HG03442 (cell line): Measurements from ENCODE around the gene PDE5A.
A peak's percentile ranks its signal among the peaks of the same experiment; 100 is the strongest.
"Not testable (repeated sequence)": the region's sequence is repeated elsewhere in the genome, so short reads cannot be mapped to it uniquely, and the experiment has no call there.

Experiments
- ATAC-seq: cut with Tn5 transposase; IDR thresholded peaks from one replicate; pipeline ENCODE4 v1.9.1; 2021; ENCODE audit warnings: mild to moderate bottlenecking, moderate library complexity; ENCODE audit not compliant: unreplicated experiment

The PDE5A gene

GRCh38 chr4:119646347-119647071 is 17.9 kb upstream of the PDE5A start:
- ATAC-seq: no peak

- no peak for ATAC-seq
These were observed 14.9 kb upstream of the PDE5A start for GRCh38 chr4:119643306-119644042.

DNA sequence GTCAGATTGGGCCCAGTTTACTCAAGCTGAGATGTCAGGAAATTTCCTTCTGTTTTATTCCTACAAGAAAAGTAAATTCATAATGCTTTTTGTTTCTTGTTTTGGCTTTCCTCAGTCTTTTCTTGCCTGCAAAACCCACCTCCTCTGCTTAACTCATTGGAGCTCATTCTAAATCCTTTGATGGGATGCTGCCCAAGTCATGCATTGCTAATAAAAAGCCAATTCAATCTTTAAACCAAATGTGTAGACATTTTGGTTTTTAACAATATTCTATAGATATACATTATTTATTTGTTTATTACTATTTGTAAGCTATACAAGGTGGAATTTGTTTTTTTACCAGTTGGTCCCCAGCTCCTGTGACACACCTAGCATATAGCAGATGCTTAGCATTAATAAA is 13.2 kb upstream of the PDE5A start:
- ATAC-seq: no peak

DNA sequence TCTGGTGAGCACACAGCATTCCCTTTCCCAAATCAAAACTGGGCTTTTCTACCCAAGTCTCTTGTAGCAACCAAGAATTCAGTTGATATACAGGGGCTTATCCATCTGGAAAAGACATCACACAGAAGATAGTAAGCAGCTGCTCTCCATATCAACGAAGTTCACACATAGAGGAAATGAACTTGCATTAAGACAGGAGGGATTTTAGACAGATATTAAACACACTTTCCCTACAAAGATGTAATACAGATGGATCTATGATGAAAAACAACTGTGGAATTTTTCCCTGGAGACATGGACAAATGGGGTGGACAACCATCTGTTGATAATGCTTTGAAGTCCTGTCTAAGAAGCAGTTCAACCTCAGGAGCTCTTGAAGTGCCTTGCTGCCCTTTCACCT is 9.8 kb upstream of the PDE5A start:
- ATAC-seq: no peak

DNA sequence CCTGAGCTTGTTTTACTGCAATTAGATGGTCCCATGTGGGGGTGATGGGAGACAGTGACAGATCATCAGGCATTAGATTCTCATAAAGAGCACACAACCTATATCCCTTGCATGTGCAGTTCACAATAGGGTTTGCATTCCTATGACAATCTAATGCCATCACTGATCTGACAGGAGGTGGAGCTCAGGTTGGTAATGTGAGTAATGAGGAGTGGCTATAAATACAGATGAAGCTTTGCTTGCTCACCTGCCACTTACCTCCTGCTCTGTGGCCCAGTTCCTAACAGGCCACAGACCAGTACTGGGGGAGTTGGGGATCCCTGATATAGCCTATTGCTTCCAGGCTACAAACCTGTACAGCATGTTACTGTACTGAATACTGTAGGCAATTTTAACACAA is 8.2 kb upstream of the PDE5A start:
- ATAC-seq: not testable (repeated sequence)

- ATAC-seq: no peak
These were observed 3.6 kb upstream of the PDE5A start for GRCh38 chr4:119632216-119632615.

- ATAC-seq: peak; percentile 31
These were observed 503 bp upstream of the PDE5A start for GRCh38 chr4:119629142-119629471.

GRCh38 chr4:119627267-119628255 is 1.0 kb downstream of the PDE5A start:
- ATAC-seq: peak; percentile 54

- no peak for ATAC-seq
These were observed 1.7 kb downstream of the PDE5A start for GRCh38 chr4:119626943-119627266.

DNA sequence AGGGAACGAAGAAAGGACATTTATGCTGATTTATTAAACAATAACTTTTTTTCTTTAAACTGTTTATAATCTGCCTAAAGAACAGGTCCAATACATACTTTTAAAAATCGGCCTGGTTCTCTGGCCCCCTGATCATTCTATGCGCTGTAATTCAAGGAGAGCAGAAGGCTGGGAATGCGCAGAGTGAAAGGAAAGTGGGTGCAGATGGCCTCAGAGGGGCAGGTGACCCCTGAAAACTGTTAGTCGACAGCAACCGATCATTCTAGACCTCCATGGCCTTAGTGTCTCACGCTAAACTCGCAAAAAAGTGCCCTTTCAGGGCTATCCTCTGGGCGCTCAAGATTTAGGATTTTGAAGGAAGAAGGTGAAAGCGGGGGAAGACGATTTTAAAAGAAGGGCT is 2.2 kb downstream of the PDE5A start:
- ATAC-seq: no peak

GRCh38 chr4:119625761-119626160 is 2.8 kb downstream of the PDE5A start:
- no peak for ATAC-seq

- no peak for ATAC-seq
These were observed 4.2 kb downstream of the PDE5A start for GRCh38 chr4:119624356-119624755.

DNA sequence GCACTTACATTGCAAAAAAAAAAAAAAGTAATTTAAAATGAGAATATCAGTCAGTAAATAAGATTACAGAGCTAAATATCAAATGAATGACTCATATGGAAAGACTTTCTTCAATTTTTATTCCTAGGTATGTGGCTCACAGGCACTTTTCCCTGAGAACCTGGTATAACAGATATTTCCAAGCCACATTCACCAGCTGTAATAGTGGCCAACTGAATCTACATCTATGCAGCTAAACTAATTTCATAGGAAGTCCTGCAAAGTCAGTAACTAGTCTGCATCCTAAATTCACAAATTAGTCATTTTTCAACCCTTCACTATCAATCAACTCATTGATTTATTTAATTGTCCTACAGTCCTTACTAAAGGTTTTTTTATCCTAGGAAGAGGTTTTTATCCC is 5.6 kb downstream of the PDE5A start:
- ATAC-seq: no peak

- no peak for ATAC-seq
These were observed 13.4 kb downstream of the PDE5A start for GRCh38 chr4:119615068-119615719.

DNA sequence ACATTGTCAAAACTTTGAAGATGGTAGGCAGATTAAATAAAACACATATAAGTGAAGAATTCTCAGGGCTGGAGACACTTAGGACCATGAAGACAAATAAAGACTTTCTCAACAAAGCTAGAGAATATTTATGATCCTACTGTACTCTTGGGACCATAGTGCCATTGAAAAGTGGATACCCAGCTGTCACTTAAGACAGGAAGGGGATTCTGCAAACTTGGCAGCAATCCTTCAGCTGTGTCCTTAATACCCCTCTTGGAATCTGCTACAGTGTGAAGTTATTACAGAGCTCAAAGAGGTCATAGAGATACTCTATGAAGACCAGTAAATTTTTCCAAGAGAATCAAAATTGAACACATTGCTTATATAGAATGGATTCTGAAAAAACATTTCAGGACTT is 24.3 kb downstream of the PDE5A start:
- ATAC-seq: no peak

DNA sequence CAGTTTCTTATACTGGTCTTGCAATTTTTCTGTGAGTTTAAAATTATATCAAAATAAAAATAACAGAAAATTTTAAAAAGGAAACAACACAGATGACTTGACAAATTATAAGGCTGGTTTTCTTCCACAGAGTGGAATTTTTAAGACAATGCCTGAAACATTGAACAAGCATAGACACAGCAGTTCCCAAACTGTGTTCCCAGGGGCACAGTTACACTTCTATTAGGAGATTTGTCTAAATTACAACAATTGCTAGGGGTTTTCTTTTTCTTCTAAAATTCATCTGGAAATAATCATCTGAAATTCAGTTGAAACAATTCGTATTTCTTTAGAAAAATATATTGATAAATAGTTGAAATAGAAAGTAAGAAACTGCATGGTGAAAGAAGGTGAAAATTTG is 26.2 kb downstream of the PDE5A start:
- ATAC-seq: no peak

DNA sequence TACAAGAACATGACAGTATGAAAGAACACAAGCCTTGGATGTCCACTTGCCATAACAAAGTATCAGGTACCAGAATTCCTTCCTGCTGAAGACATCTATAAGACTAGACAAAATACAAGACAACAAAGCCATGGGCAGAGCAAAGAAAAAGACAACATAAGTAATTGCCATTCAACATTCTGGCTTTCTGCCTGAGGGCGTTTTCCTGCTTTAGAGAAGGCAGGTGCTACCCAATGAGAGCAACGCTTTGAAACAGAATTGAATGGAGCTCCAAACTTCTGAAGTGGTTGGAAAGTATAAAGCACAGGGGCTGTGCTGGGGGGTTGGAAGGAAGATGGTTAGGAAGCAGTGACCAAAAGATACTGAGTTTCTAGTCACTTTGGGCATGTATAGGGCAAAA is 30.1 kb downstream of the PDE5A start:
- ATAC-seq: no peak

GRCh38 chr4:119597377-119597776 is 31.2 kb downstream of the PDE5A start:
- ATAC-seq: no peak

DNA sequence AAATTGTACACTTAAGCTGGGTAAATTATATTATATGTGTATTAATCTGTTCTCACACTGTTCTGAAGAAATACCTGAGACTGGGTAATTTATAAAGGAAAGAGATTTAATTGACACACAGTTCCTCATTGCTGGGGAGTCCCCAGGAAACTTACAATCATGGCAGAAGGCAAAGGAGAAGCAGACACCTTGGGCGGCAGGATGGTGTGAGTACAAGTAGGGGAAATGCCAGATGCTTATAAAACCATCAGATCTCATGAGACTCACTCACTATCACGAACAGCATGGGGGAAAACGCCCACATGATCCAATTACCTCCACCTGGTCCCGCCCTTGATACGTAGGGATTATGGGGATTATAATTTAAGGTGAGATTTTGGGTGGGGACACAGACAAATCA is 34.9 kb downstream of the PDE5A start:
- no peak for ATAC-seq

DNA sequence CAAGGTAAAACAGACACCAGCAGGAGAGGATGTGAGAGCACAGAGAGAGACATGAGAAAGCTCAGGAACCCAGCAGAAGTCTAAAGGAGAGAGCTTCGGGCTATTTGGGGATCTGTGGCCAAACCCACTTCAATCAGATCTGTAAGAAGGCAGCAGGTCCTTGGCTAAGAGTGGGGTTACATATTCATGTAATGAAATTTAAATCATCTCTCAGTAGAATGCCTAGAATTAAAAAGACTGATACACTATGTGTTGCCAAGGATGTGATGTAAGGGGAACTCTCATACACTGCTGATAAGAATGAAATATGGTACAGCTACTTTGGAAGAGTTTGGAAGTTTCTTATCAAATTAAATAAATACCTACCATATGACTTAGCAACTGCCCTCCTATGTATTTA is 35.8 kb downstream of the PDE5A start:
- no peak for ATAC-seq

DNA sequence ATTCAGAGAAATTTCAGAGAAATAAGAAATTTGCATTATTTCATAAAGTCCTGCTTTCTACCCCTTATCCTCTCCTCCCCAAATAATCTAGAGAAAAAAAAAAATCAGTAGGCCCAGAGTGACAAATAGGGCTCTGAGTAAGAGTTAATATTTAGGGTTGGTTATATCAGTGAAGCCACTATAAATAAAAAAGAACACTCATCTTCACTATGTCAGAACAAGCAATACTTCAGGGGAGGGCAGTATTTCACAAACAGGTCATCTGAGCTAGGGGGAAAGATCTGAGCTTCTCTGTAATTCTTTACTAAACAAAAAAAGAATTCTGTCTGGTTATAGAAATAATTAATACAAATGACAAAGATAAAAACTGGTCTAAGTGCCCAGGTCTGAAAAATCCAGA is 39.4 kb downstream of the PDE5A start:
- ATAC-seq: no peak
